Body of pancreas (tissue), 4 donors: Measurements from ENCODE around the gene STX2.

Source experiments
- POLR2A ChIP-seq, 3 donors: fragments of 450-650 bp; IDR thresholded peaks; one replicate each; pipeline ENCODE4 v1.6.1; 2016; ENCODE audit warnings: antibody characterized with exemption in 3 of 3, mild to moderate bottlenecking in 2 of 3
- TF ChIP-seq, protein P1 (sequence below), 7 experiments: fragments of 450-650 bp in 4 of 7; fragments of 200-600 bp in 3 of 7; sonication (generic) in 3 of 7; IDR thresholded peaks; one replicate each; pipeline ENCODE4 v1.5.1; 2016 to 2019; ENCODE audit warnings: antibody characterized with exemption in 7 of 7

DNA sequence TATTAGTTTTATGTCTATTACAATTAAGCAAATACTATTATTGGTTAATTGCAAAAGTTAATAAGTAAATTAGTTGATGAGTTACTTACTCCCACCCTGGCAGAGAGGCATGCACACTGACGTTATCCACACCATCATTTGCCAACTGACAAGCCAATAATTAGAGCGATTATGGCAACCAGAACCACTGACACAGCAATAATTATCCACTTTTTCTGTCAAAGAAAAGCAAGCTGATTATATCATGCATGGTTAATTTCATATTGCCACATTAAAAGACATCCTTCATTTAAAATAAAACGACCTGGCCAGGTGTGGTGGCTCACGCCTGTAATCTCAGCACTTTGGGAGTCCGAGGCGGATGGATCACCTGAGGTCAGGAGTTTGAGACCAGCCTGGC is 43.1 kb downstream of the STX2 start:
- TF ChIP-seq, protein P1, sequence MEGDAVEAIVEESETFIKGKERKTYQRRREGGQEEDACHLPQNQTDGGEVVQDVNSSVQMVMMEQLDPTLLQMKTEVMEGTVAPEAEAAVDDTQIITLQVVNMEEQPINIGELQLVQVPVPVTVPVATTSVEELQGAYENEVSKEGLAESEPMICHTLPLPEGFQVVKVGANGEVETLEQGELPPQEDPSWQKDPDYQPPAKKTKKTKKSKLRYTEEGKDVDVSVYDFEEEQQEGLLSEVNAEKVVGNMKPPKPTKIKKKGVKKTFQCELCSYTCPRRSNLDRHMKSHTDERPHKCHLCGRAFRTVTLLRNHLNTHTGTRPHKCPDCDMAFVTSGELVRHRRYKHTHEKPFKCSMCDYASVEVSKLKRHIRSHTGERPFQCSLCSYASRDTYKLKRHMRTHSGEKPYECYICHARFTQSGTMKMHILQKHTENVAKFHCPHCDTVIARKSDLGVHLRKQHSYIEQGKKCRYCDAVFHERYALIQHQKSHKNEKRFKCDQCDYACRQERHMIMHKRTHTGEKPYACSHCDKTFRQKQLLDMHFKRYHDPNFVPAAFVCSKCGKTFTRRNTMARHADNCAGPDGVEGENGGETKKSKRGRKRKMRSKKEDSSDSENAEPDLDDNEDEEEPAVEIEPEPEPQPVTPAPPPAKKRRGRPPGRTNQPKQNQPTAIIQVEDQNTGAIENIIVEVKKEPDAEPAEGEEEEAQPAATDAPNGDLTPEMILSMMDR (IDR thresholded peaks at IDR 0.05) = no peak
- no peak for TF ChIP-seq POLR2A (IDR thresholded peaks at IDR 0.05)
